Astrocyte of the cerebellum (primary cell): ENCODE measurements around the gene PLXNC1.

ENCODE experiments used
- DNase-seq: peaks from one replicate; pipeline ENCODE4 v3.0.0-alpha.2; 2011; ENCODE audit warnings: low read depth
- H3K4me3 ChIP-seq: 2 replicates; pipeline ENCODE4 v1.5.1; 2011; ENCODE audit warnings: mild to moderate bottlenecking, low read depth, low read length, moderate library complexity
- in situ Hi-C: cut with HindIII; loops from 2 replicates; pipeline ENCODE4 v1.10.0; 2017; ENCODE audit warnings: low sequenced_read_pairs
- TF ChIP-seq, protein P1 (sequence below): IDR thresholded peaks from 2 replicates; pipeline ENCODE4 v1.5.1; 2012; ENCODE audit warnings: low read length, low read depth, moderate library complexity, mild to moderate bottlenecking; ENCODE audit errors: missing control alignments

PLXNC1 gene

GRCh38 chr12:94284046-94284445 lies 135.7 kb downstream of the PLXNC1 start:
- in situ Hi-C loops: no loop called here
- TF ChIP-seq, protein P1, sequence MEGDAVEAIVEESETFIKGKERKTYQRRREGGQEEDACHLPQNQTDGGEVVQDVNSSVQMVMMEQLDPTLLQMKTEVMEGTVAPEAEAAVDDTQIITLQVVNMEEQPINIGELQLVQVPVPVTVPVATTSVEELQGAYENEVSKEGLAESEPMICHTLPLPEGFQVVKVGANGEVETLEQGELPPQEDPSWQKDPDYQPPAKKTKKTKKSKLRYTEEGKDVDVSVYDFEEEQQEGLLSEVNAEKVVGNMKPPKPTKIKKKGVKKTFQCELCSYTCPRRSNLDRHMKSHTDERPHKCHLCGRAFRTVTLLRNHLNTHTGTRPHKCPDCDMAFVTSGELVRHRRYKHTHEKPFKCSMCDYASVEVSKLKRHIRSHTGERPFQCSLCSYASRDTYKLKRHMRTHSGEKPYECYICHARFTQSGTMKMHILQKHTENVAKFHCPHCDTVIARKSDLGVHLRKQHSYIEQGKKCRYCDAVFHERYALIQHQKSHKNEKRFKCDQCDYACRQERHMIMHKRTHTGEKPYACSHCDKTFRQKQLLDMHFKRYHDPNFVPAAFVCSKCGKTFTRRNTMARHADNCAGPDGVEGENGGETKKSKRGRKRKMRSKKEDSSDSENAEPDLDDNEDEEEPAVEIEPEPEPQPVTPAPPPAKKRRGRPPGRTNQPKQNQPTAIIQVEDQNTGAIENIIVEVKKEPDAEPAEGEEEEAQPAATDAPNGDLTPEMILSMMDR: no peak
- H3K4me3 ChIP-seq: no peak overlapping the region
- DNase-seq: no peak

DNA sequence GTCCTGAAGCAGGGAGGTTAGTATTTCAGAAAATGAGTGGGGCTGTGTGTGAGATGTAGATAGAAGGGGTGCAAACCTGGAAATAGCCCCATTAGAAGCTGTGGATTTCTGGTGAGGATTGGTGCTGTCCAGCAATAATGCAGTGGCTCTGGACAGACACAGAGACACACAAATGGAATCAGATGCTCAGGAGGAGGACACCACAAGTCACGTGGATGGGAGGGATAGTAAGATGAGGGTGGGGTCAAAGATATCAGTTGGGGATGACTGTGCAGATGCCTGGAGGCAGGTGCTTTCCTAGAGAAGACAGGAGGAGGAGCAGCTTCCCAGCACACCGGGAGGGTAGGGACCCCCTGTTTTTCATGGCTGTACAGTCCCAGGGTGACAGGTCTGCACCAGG lies 136.5 kb downstream of the PLXNC1 start:
- in situ Hi-C loops: no loop called here
- DNase-seq: no peak
- no peak overlapping the region for H3K4me3 ChIP-seq
- TF ChIP-seq, protein P1: no peak

DNA sequence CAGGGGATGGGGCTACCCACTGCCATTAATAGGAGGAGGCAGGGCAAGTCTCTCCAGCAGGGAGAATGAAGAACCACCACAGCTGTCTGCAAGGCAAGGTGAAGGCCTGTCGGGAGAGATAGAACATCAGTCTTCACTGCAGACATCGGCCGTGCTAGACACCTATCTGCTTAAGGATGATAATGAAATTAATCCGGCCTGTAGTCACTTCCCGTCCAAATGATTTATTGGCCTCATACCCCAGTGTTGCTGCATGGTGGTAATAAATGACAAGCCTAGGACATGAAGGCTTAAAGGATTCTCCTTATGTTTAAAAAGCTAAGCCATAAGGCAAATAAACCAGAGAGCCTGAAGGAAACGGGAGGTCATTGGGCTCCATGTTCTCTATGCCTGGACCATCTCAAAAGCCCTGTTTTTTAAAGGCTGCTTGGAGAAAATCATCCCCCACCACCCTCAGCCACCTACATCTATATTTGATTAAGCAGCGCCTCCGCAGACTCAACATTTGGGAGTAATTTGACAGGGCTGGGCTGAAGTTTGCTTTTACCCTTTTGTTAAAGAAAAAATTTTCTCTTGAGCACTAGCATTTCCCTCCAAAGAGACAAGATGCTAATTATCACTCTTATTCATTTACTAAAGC lies 137.7 kb downstream of the PLXNC1 start:
- no peak overlapping the region for H3K4me3 ChIP-seq
- TF ChIP-seq, protein P1: no peak
- no peak for DNase-seq
- in situ Hi-C loops: no loop called here

GRCh38 chr12:94286583-94287244 lies 138.3 kb downstream of the PLXNC1 start:
- TF ChIP-seq, protein P1: no peak
- H3K4me3 ChIP-seq: no peak overlapping the region
- DNase-seq: no peak
- in situ Hi-C loops: no loop called here

GRCh38 chr12:94287245-94287628 lies 138.9 kb downstream of the PLXNC1 start:
- DNase-seq: no peak
- in situ Hi-C loops: no loop called here
- TF ChIP-seq, protein P1: no peak
- no peak overlapping the region for H3K4me3 ChIP-seq

DNA sequence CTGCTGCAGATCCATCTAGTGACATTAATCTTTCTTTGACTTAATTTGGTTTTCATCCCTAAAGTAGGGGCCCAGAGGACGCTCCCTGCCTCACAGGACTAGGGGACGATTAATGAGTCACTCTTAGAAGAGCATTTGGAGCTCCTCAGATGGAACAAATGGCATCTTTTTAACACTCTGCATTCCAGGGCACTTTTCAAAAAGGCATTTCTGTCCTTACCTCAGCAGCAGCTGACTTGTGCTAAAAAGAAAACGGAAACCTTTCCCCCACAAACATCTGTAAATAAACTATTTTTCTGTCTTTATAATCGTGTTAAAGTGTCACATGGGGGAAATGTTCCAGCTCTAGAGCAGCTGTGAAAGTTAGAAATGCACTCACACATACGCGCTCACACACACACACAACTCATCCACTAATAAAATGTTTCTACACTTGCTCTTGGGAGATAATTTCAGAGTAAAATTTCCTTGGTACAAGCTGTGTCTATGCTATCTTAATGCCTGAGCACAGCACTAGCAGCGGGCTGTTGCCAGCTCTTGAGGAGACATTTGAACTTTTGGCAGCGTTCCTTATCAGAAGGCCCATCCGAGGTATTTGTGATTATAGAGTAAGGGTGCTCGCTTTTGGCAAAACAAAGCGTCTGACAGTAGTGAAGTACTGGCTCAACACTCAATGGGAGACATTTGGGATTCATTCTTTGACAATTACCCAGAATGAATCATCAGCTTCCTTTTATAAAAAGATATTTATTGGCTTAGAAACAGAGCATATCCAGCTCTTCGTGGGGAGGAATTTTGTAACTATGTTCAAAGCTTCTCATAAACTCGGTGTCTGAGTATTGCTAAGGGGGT lies 141.3 kb downstream of the PLXNC1 start:
- peak; percentile 45 for DNase-seq
- in situ Hi-C loops: no loop called here
- TF ChIP-seq, protein P1: no peak
- no peak overlapping the region for H3K4me3 ChIP-seq
